ENCODE data around the gene CENPK.
"Not testable (repeated sequence)": the region's sequence is repeated elsewhere in the genome, so short reads cannot be mapped to it uniquely, and the experiment has no call there.

CENPK gene

DNA sequence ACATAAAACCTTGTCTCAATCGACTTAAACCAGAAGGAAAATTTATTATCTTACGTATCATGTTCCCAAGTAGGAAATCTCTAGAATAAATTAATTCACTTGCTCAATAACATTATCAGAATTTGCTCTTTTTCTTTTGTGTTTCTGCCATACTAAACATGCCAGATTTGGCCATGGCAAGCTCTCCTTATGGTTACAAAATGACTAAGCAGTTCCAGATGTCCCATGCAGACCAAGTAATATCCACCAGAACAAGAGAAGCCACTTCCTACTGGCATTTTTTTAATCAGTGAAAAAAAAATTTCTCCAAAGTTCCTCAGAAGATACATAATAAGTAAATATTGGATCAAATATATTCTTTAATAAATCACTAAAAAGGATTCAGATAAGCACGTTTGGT, 56.0 kb downstream of the CENPK start:
- peak; percentile 69 for DNase-seq

DNA sequence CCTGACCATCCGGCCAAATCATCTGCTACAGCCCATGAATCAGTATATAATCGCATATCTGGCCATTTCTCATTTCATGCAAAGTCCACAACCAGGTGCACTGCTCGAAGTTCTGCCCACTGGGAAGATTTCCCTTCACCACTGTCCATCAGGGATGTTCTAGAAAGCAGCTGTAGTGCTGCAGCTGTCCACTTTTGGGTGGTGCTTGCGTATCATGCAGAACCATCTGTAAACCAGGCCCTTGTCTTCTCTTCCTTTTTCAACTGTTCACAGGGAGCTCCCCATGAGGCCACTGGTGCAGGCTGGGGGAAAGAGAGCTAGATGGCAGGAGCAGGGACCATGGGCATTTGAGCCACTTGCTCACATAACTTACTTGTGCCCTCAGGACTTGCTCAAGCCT, 73.8 kb downstream of the CENPK start:
- no peak for DNase-seq

GRCh38 chr5:65488038-65488687, 74.8 kb downstream of the CENPK start:
- DNase-seq = not testable (repeated sequence)

GRCh38 chr5:65486803-65487202, 76.2 kb downstream of the CENPK start:
- DNase-seq = not testable (repeated sequence)

GRCh38 chr5:65485405-65485804, 77.6 kb downstream of the CENPK start:
- DNase-seq = no peak

GRCh38 chr5:65483546-65484346, 79.2 kb downstream of the CENPK start:
- DNase-seq = peak; percentile 76

DNA sequence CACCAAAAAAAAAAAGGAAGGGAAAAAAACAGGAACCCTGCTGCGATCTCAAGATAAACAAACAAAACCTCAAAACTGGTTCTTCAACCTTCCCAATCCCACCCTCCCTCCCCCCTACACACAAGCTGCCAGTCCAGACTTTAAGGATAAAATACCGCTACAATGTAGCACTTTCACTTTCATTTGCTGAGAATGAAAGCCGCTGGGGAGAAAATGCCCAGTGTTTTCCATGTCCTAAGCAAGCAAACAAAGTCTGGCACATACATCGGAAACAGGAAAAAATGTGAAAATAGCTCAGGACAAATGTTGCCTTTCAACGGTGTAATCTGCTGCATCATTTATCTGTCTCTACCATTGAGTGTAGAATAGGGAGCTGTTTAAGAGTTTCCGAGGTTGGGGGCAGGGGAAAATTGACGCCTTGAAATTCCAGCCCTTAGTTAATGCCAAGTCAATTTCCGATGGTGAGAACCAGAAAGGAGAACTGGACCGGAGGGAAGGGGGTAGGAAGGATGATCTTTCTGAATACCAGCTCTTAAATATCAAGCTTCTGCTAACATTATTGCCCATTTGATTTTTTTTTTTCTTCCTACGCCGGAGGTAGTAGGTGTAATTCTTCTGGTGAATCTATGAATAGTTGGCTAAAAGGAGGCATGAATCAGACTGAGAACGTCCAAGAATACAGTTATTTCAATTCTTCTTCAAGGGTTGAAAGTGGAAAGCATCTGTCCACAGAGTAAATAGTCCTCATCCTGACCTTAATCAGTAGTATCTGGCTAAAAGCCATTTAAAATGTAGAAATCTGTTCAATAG, 80.0 kb downstream of the CENPK start:
- DNase-seq = peak; percentile 70

GRCh38 chr5:65482296-65482735, 80.7 kb downstream of the CENPK start:
- DNase-seq = no peak

- DNase-seq = peak; percentile 97
Measured at GRCh38 chr5:65481635-65482295, 81.2 kb downstream of the CENPK start, which contains the start of gene ADAMTS6. Gene ADAMTS6 (minus strand): TSS chr5:65481920. CDS start chr5:65473673, 8,247 bp downstream.

GRCh38 chr5:65481171-65481581, 81.8 kb downstream of the CENPK start:
- no peak for DNase-seq

GRCh38 chr5:65480306-65480865, 82.6 kb downstream of the CENPK start:
- peak; percentile 91 for DNase-seq

GRCh38 chr5:65479527-65479926, 83.4 kb downstream of the CENPK start:
- DNase-seq = no peak

DNA sequence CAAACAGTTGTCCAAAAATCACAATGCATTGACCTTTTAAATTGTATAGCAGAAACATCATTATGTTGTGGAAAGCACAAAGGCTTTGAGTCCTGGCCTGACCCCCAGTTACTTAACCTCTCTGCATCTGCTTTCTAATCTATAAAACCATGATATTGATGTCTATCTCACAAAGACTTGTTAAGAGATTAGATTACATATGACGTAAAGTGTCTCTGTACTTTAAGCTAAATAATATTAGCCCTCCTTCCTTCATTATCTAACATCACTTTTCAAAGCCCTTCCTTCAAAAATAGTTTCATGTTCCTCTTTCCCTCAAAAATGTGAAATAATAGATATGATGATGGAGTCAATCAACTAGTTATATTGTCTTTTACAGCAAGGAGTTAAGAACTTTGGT, 84.6 kb downstream of the CENPK start:
- no peak for DNase-seq

- no peak for DNase-seq
Measured at GRCh38 chr5:65475895-65476294, 87.1 kb downstream of the CENPK start.

- no peak for DNase-seq
Measured at GRCh38 chr5:65475336-65475735, 87.6 kb downstream of the CENPK start.

DNA sequence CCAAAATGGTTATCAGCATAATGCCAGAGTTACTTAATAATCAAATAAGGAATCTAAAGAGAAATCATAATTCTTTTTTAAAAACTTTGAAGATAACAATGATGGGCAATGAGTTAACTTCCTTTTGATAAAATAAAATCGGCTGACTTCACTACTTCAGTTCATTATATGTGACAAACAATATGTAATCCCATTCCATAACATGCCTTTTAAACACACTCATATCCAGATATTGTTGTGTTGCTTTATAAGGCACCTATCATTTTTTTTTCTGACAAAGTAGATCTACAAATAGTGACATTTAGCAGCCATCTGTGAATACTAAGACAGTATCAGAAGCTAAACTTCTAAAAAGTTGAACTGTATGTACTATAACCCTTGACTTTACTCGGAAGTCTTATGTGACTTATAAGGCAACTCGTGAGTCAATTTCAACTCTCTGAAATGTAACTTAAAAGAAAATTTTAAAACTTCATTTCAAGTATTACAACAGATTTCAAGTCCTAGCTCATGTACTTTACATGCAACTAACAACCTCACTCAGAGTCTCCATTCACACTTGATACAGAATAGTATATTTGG, 88.7 kb downstream of the CENPK start:
- no peak for DNase-seq

GRCh38 chr5:65468633-65469032, 94.3 kb downstream of the CENPK start:
- peak; percentile 35 for DNase-seq

Measured in fibroblast of skin of back (primary cell).